HG02943 (cell line): ENCODE data around the gene PIGZ.

Source experiments
- ATAC-seq: cut with Tn5 transposase; IDR thresholded peaks from one replicate; pipeline ENCODE4 v1.9.1; 2021; ENCODE audit warnings: mild to moderate bottlenecking, low read depth, moderate library complexity; ENCODE audit not compliant: unreplicated experiment

PIGZ gene

GRCh38 chr3:196985954-196986885 lies 17.6 kb upstream of the PIGZ start:
- no peak for ATAC-seq

- no peak for ATAC-seq
Observed at GRCh38 chr3:196985298-196985697, 16.7 kb upstream of the PIGZ start.

GRCh38 chr3:196983186-196983585 lies 14.6 kb upstream of the PIGZ start:
- no peak for ATAC-seq

- no peak for ATAC-seq
Observed at GRCh38 chr3:196981657-196982056, 13.0 kb upstream of the PIGZ start.

- no peak for ATAC-seq
Observed at GRCh38 chr3:196979545-196979944, 10.9 kb upstream of the PIGZ start.

GRCh38 chr3:196976941-196977340 lies 8.3 kb upstream of the PIGZ start:
- ATAC-seq, result no peak

GRCh38 chr3:196975349-196975748 lies 6.7 kb upstream of the PIGZ start:
- no peak for ATAC-seq

GRCh38 chr3:196974661-196975060 lies 6.0 kb upstream of the PIGZ start:
- ATAC-seq, result no peak

GRCh38 chr3:196971094-196971698 lies 2.6 kb upstream of the PIGZ start:
- no peak for ATAC-seq

GRCh38 chr3:196970547-196971093 lies 2.0 kb upstream of the PIGZ start:
- ATAC-seq, result no peak

- no peak for ATAC-seq
Observed at GRCh38 chr3:196969660-196970546, 1.3 kb upstream of the PIGZ start.

GRCh38 chr3:196969134-196969659 lies 564 bp upstream of the PIGZ start:
- no peak for ATAC-seq

- no peak for ATAC-seq
Observed at GRCh38 chr3:196967412-196968232, 1.0 kb downstream of the PIGZ start.

- no peak for ATAC-seq
Observed at GRCh38 chr3:196966526-196967401, 1.9 kb downstream of the PIGZ start.

- ATAC-seq, result no peak
Observed at GRCh38 chr3:196965804-196966173, 2.8 kb downstream of the PIGZ start.

GRCh38 chr3:196965112-196965803 lies 3.4 kb downstream of the PIGZ start:
- ATAC-seq, result no peak

- ATAC-seq, result no peak
Observed at GRCh38 chr3:196963631-196963953, 5.0 kb downstream of the PIGZ start.

- no peak for ATAC-seq
Observed at GRCh38 chr3:196962930-196963630, 5.6 kb downstream of the PIGZ start.
